H1 (cell line): ENCODE results near the gene CDC42SE2. TPM values are rescaled to one million over a fixed set of nuclear protein-coding genes. Genes with fewer than 3 reads are reported as not detected.

Experiments
- CTCF ChIA-PET: fragments of 300-600 bp; sonication (Branson Sonifier 250); formaldehyde crosslinking; loops from one replicate; lab custom pipeline; 2021; ENCODE audit not compliant: partially characterized antibody; lab: Charles Lee
- POLR2A ChIA-PET: fragments of 300-600 bp; sonication (Branson Sonifier 250); formaldehyde crosslinking; loops from one replicate; lab custom pipeline; 2021; ENCODE audit warnings: inconsistent platforms; ENCODE audit not compliant: partially characterized antibody; lab: Charles Lee
- DNase-seq, 2 experiments: peaks; one replicate each; pipeline versions ENCODE4 v3.0.0 to v3.0.0-alpha.2; 2010 to 2022; ENCODE audit warnings: low spot score in 2 of 2, low read depth in 1 of 2, mixed read lengths in 1 of 2
- FAIRE-seq: peaks from 2 replicates; lab custom pipeline; 2011; peaks lifted over from hg19 to GRCh38; lab: Jason Lieb, UNC
- H2AFZ ChIP-seq: 2 replicates; pipeline ENCODE4 v1.8.1; 2012; ENCODE audit warnings: low read length, inconsistent platforms
- H2AK5ac ChIP-seq: 2 replicates; pipeline ENCODE4 v1.6.1; 2013; ENCODE audit warnings: low read depth, low read length
- H2BK120ac ChIP-seq: replicated peaks from 2 replicates; pipeline ENCODE3; 2013; ENCODE audit warnings: low read depth, low read length, inconsistent platforms
- H2BK12ac ChIP-seq: 2 replicates; pipeline ENCODE4 v1.6.1; 2013; ENCODE audit warnings: low read depth, low read length
- H2BK15ac ChIP-seq: 2 replicates; pipeline ENCODE4 v1.6.1; 2013; ENCODE audit warnings: low read length
- H2BK20ac ChIP-seq: 2 replicates; pipeline ENCODE4 v1.6.1; 2013; ENCODE audit warnings: low read length
- H2BK5ac ChIP-seq: 2 replicates; pipeline ENCODE4 v1.6.1; 2013; ENCODE audit warnings: low read depth, low read length
- H3K14ac ChIP-seq: 2 replicates; pipeline ENCODE4 v1.6.1; 2013; ENCODE audit warnings: inconsistent platforms; ENCODE audit not compliant: insufficient read length
- H3K18ac ChIP-seq: 2 replicates; pipeline ENCODE4 v1.6.1; 2013; ENCODE audit warnings: low read length; ENCODE audit errors: extremely low read depth
- H3K23ac ChIP-seq: 2 replicates; pipeline ENCODE4 v1.6.1; 2013; ENCODE audit warnings: inconsistent platforms; ENCODE audit not compliant: insufficient read length
- H3K23me2 ChIP-seq: 2 replicates; pipeline ENCODE4 v1.6.1; 2013; ENCODE audit warnings: low read depth, low read length
- H3K27ac ChIP-seq: 2 replicates; pipeline ENCODE4 v1.6.1; 2011; ENCODE audit warnings: low read depth, low read length, inconsistent platforms
- H3K27me3 ChIP-seq, 4 experiments: replicated peaks in 1 of 4; 1 replicate in 1 of 4; 2 replicates in 3 of 4; pipeline versions ENCODE4 v1.6.1 to v1.8.1; 2011 to 2013; ENCODE audit warnings: low read length in 3 of 4, mild to moderate bottlenecking in 3 of 4, inconsistent platforms in 2 of 4, mixed read lengths in 2 of 4, moderate library complexity in 1 of 4; ENCODE audit not compliant: control insufficient read depth in 3 of 4, insufficient read depth in 3 of 4; ENCODE audit errors: extremely low read depth in 1 of 4
- H3K36me3 ChIP-seq, 4 experiments: 2 replicates each; pipeline versions ENCODE4 v1.6.1 to v1.8.1; 2011 to 2013; ENCODE audit warnings: mild to moderate bottlenecking in 4 of 4, low read length in 3 of 4, moderate library complexity in 2 of 4, control low read depth in 1 of 4, inconsistent platforms in 1 of 4; ENCODE audit not compliant: insufficient read depth in 4 of 4, control insufficient read depth in 2 of 4
- H3K4ac ChIP-seq: replicated peaks from 2 replicates; pipeline ENCODE3; 2013; ENCODE audit warnings: low read length, low read depth, mixed read lengths, inconsistent platforms; ENCODE audit not compliant: insufficient read length
- H3K4me1 ChIP-seq, 4 experiments: replicated peaks in 1 of 4; 1 replicate in 1 of 4; 2 replicates in 3 of 4; pipeline versions ENCODE4 v1.6.1 to v1.8.1; 2011 to 2013; ENCODE audit warnings: low read length in 3 of 4, inconsistent platforms in 2 of 4, mixed read lengths in 1 of 4; ENCODE audit not compliant: insufficient read depth in 4 of 4, control insufficient read depth in 3 of 4
- H3K4me2 ChIP-seq, 2 experiments: 2 replicates each; pipeline versions ENCODE4 v1.6.1 to v1.8.1; 2011 to 2013; ENCODE audit warnings: low read depth in 2 of 2, low read length in 2 of 2, control low read depth in 1 of 2, inconsistent platforms in 1 of 2, mild to moderate bottlenecking in 1 of 2; ENCODE audit not compliant: insufficient read depth in 1 of 2
- H3K4me3 ChIP-seq, 4 experiments: fragments of 200-600, 300-600 bp in 1 of 4; sonication (generic), shearing (Covaris generic), sonication (Bioruptor Twin) in 1 of 4; 2 replicates each; pipeline versions ENCODE4 v1.5.1 to v1.8.1; 2011 to 2016; ENCODE audit warnings: low read length in 4 of 4, low read depth in 3 of 4, control low read depth in 2 of 4, inconsistent platforms in 2 of 4, mild to moderate bottlenecking in 2 of 4, mixed read lengths in 1 of 4, moderate library complexity in 1 of 4; ENCODE audit not compliant: insufficient read depth in 2 of 4; ENCODE audit errors: extremely low read depth in 1 of 4
- H3K56ac ChIP-seq: replicated peaks from 2 replicates; pipeline ENCODE3; 2013; ENCODE audit warnings: low read depth, mild to moderate bottlenecking, mixed read lengths, low read length, inconsistent platforms; ENCODE audit not compliant: insufficient read length
- H3K79me1 ChIP-seq: 2 replicates; pipeline ENCODE4 v1.6.1; 2013; ENCODE audit warnings: low read depth, low read length, control low read depth
- H3K79me2 ChIP-seq, 2 experiments: 2 replicates each; pipeline versions ENCODE4 v1.6.1 to v1.8.1; 2012 to 2013; ENCODE audit warnings: low read length in 2 of 2, mild to moderate bottlenecking in 2 of 2, inconsistent platforms in 1 of 2; ENCODE audit not compliant: insufficient read depth in 2 of 2, control insufficient read depth in 1 of 2
- H3K9ac ChIP-seq, 4 experiments: replicated peaks in 1 of 4; 1 replicate in 1 of 4; 2 replicates in 3 of 4; pipeline versions ENCODE4 v1.6.1 to v1.8.1; 2011 to 2013; ENCODE audit warnings: low read depth in 3 of 4, low read length in 3 of 4, control low read depth in 2 of 4, mild to moderate bottlenecking in 2 of 4, moderate library complexity in 2 of 4, inconsistent platforms in 1 of 4; ENCODE audit errors: extremely low read depth in 1 of 4
- H3K9me3 ChIP-seq, 2 experiments: 2 replicates each; pipeline versions ENCODE4 v1.6.1 to v1.8.1; 2012 to 2013; ENCODE audit warnings: mild to moderate bottlenecking in 2 of 2, moderate library complexity in 2 of 2, control low read depth in 1 of 2, inconsistent platforms in 1 of 2, low read depth in 1 of 2, low read length in 1 of 2, mixed read lengths in 1 of 2; ENCODE audit not compliant: insufficient read depth in 2 of 2
- H4K20me1 ChIP-seq, 2 experiments: replicated peaks in 1 of 2; 2 replicates each; pipeline versions ENCODE3 to v1.8.1; 2011 to 2013; ENCODE audit warnings: inconsistent platforms in 2 of 2, low read length in 2 of 2, mild to moderate bottlenecking in 1 of 2; ENCODE audit not compliant: insufficient read depth in 2 of 2, control insufficient read depth in 1 of 2
- H4K5ac ChIP-seq: 2 replicates; pipeline ENCODE4 v1.6.1; 2013; ENCODE audit warnings: low read length, low read depth, mixed read lengths, inconsistent platforms; ENCODE audit not compliant: insufficient read length
- H4K8ac ChIP-seq: 2 replicates; pipeline ENCODE4 v1.8.0; 2013; ENCODE audit warnings: mild to moderate bottlenecking, moderate library complexity, low read length, inconsistent platforms; ENCODE audit not compliant: insufficient read depth; ENCODE audit errors: extremely low read depth
- H4K91ac ChIP-seq: replicated peaks from 2 replicates; pipeline ENCODE3; 2013; ENCODE audit warnings: low read length, mixed read lengths, inconsistent platforms; ENCODE audit not compliant: insufficient read length
- ASH2L ChIP-seq: fragments of 200-600, 300-600 bp; sonication (generic); IDR thresholded peaks from one replicate; pipeline ENCODE4 v1.7.1; 2017; ENCODE audit warnings: low read length
- BACH1 ChIP-seq: IDR thresholded peaks from 2 replicates; pipeline ENCODE4 v1.6.1; 2012; ENCODE audit warnings: low read length, improper control_type of control experiment
- CHD1 ChIP-seq: IDR thresholded peaks from 2 replicates; pipeline ENCODE4 v1.6.1; 2012; ENCODE audit warnings: low read depth, low read length, improper control_type of control experiment
- JUN ChIP-seq: IDR thresholded peaks from 2 replicates; pipeline ENCODE4 v1.6.1; 2011; ENCODE audit warnings: low read depth, mild to moderate bottlenecking, improper control_type of control experiment, low read length
- MAFK ChIP-seq: IDR thresholded peaks from 2 replicates; pipeline ENCODE4 v1.6.1; 2012; ENCODE audit warnings: low read depth, mild to moderate bottlenecking, improper control_type of control experiment, low read length
- PHF8 ChIP-seq: fragments of 200-600 bp; sonication (generic); conservative IDR thresholded peaks from 2 replicates; pipeline ENCODE4 v1.7.1; 2012; ENCODE audit warnings: low read depth, mild to moderate bottlenecking, inconsistent platforms, low read length, moderate library complexity
- RBBP5 ChIP-seq: IDR thresholded peaks from 2 replicates; pipeline ENCODE4 v1.7.1; 2012; ENCODE audit warnings: low read depth, mild to moderate bottlenecking, inconsistent platforms, low read length, moderate library complexity, borderline replicate concordance
- SIRT6 ChIP-seq: IDR thresholded peaks from one replicate; pipeline ENCODE4 v1.7.1; 2012; ENCODE audit warnings: low read length, inconsistent platforms
- SIX5 ChIP-seq: IDR thresholded peaks from 2 replicates; pipeline ENCODE4 v1.6.1; 2011; ENCODE audit warnings: mild to moderate bottlenecking, low read depth, low read length
- SP2 ChIP-seq: IDR thresholded peaks from 2 replicates; pipeline ENCODE4 v1.6.1; 2012; ENCODE audit warnings: mild to moderate bottlenecking, low read length, inconsistent platforms
- SUZ12 ChIP-seq: fragments of 200-600 bp; sonication (generic); IDR thresholded peaks from 2 replicates; pipeline ENCODE4 v1.6.1; 2012; ENCODE audit warnings: mild to moderate bottlenecking, inconsistent platforms, low read length, moderate library complexity, mixed read lengths
- TAF7 ChIP-seq: optimal IDR thresholded peaks from 2 replicates; pipeline ENCODE3; 2011; ENCODE audit warnings: low read depth, mild to moderate bottlenecking, inconsistent platforms, low read length, moderate library complexity, borderline replicate concordance
- WGBS, 2 experiments: shearing (Covaris generic) in 1 of 2; methylation state at CpG; one replicate each; pipeline versions ENCODE4 v1.1.6 to v1.1.7; 2013 to 2015; ENCODE audit warnings: low lambda C conversion rate in 2 of 2, mixed read lengths in 2 of 2, inconsistent platforms in 1 of 2, low coverage in 1 of 2, missing lambda C conversion rate in 1 of 2; ENCODE audit not compliant: insufficient replicate concordance in 2 of 2, insufficient coverage in 1 of 2, insufficient read length in 1 of 2; ENCODE audit errors: extremely low coverage in 1 of 2, missing lambda C conversion rate in 1 of 2; 5-methylcytosine and 5-hydroxymethylcytosine counted together
- polyA plus RNA-seq, 7 experiments: library from polyadenylated mRNA; depleted of rRNA in 3 of 7; stranded (reverse) in 5 of 7; unstranded in 2 of 7; fragments of >200 nt in 5 of 7; fragments of 200-250 nt in 2 of 7; gene quantifications; 1 replicate in 5 of 7; 2 replicates in 1 of 7; 4 replicates in 1 of 7; pipeline versions ENCODE4 v1.2.1 to v1.2.3, GENCODE V29; 2011 to 2013; ENCODE audit warnings: missing spikeins in 2 of 7, mixed read lengths in 2 of 7
- total RNA-seq: library from RNA; stranded (reverse); fragmentation: NEBNext Ultra II Directional; extraction: Animal tissue kit (Norgen Biotek cat#: 25700); gene quantifications from 2 replicates; pipeline ENCODE4 v1.2.1, GENCODE V29; 2021
- TF ChIP-seq, protein P1 (sequence below): IDR thresholded peaks from 2 replicates; pipeline ENCODE4 v1.6.1; 2011; ENCODE audit warnings: low read depth, mild to moderate bottlenecking, low read length; ENCODE audit not compliant: insufficient read depth
- TF ChIP-seq, protein P2 (sequence below): IDR thresholded peaks from 2 replicates; pipeline ENCODE4 v1.6.1; 2012; ENCODE audit warnings: inconsistent platforms

CDC42SE2 gene
- total and polyA plus RNA-seq, 2 of the 8 experiments (the other 6 are each of a cell fraction or from before 2014, with no cell fraction given) = 16.7 to 30.8 TPM

DNA sequence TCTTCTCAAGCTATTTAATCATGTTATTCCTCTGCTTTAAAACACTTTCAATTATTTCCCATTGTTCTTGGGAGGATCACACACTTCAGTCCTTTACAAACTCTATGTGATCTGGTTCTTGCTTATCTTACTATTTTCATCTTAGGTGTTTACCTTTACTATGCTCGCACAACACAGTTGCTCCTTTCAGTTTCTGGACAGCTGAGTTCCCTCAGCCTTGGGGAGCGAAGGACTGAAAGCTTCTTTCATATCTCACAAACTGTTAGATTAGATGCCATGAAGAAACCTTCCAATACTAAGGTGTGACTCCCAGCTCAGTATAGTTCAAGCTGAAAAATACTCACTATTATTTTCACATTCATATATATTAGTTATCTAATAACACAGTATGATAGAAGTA lies 117.9 kb downstream of the CDC42SE2 start:
- no peak overlapping the region for H4K91ac ChIP-seq
- no peaks in the 10 kb centered on the region for H3K27me3 ChIP-seq
- no peak overlapping the region for H3K18ac ChIP-seq
- no peak overlapping the region for H3K4ac ChIP-seq
- H3K79me1 ChIP-seq = no peaks in the 10 kb centered on the region
- H3K14ac ChIP-seq = no peak overlapping the region
- no peak overlapping the region for H3K9ac ChIP-seq
- no peaks in the 10 kb centered on the region for H3K23me2 ChIP-seq
- H2BK120ac ChIP-seq = no peak overlapping the region
- H2BK5ac ChIP-seq = no peak overlapping the region
- H2AFZ ChIP-seq = no peak overlapping the region
- peaks cover 0 to 4% (median 0%) of the 10 kb centered on the region in 4 experiments; a peak in 1 of 7 replicates for H3K4me1 ChIP-seq
- no peak overlapping the region for H3K56ac ChIP-seq
- no peak overlapping the region for H3K27ac ChIP-seq
- H4K5ac ChIP-seq = no peak overlapping the region
- H3K23ac ChIP-seq = no peak overlapping the region
- no peak overlapping the region for H2BK12ac ChIP-seq
- H2AK5ac ChIP-seq = no peak overlapping the region
- 0 out of 4 replicates have a peak, but pooled peaks cover 0 to 2% of the 10 kb centered on the region in 2 experiments for H3K79me2 ChIP-seq
- H4K8ac ChIP-seq = no peak overlapping the region
- H2BK15ac ChIP-seq = no peak overlapping the region
- CTCF ChIA-PET = interaction anchor here (0.5 to 2.8 kb wide), 42 partner anchors 8 to 1671 kb away, joined by 3 to 21 read pairs (median 4); partner anchors contain the start of genes CDC42SE2 and HINT1
- H3K36me3 ChIP-seq = no peaks in the 10 kb centered on the region
- H3K9me3 ChIP-seq = no peaks in the 10 kb centered on the region
- no peak overlapping the region for H3K4me3 ChIP-seq
- FAIRE-seq (no peak), DNase-seq (no peak)
- H3K4me2 ChIP-seq = no peak overlapping the region
- POLR2A ChIA-PET = interaction anchor here (1.2 kb wide), 1 partner anchor 69 kb away, joined by 4 read pairs; no protein-coding TSS in a partner anchor
- peaks cover 0 to 6% of the 10 kb centered on the region in 2 experiments for H4K20me1 ChIP-seq
- no peak overlapping the region for H2BK20ac ChIP-seq
- WGBS, 2 experiments = 88% methylated on average over 2 of the region's 2 CpGs; no CpG with 5 or more reads in 1 of the 2 experiments
- TF ChIP-seq ASH2L (no peak), SP2 (no peak), BACH1 (no peak), TAF7 (no peak), JUN (no peak), SIRT6 (no peak), MAFK (no peak), CHD1 (no peak), SUZ12 (no peak), SIX5 (no peak), RBBP5 (no peak), PHF8 (no peak)
- TF ChIP-seq, protein P1, sequence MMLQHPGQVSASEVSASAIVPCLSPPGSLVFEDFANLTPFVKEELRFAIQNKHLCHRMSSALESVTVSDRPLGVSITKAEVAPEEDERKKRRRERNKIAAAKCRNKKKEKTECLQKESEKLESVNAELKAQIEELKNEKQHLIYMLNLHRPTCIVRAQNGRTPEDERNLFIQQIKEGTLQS = no peak
- TF ChIP-seq, protein P2, sequence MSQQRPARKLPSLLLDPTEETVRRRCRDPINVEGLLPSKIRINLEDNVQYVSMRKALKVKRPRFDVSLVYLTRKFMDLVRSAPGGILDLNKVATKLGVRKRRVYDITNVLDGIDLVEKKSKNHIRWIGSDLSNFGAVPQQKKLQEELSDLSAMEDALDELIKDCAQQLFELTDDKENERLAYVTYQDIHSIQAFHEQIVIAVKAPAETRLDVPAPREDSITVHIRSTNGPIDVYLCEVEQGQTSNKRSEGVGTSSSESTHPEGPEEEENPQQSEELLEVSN = no peak
